ENCODE data around the gene NEGR1.

GRCh38 chr1:71655604-71656003 lies 626.7 kb downstream of the NEGR1 start:
- no peak for TF ChIP-seq POLR2A (IDR thresholded peaks at IDR 0.05; ENCODE audit: low read depth, low read length)
- no peak for TF ChIP-seq CTCF (IDR thresholded peaks at IDR 0.05; ENCODE audit: extremely low read depth in 1 of 2, insufficient read depth in 1 of 2, low read depth in 1 of 2, low read length in 2 of 2)
